Endothelial cell of umbilical vein (primary cell): ENCODE measurements around the gene OTUD1. TPM values are rescaled to one million over a fixed set of nuclear protein-coding genes. Genes with fewer than 3 reads are reported as not detected.

Experiments used
- BruUV-seq: library from RNA; stranded (reverse); fragments of 400-500 nt; replicated peaks from 2 replicates; lab custom pipeline; 2021; lab: Mats Ljungman, UMichigan
- CTCF ChIA-PET: fragments of 300-600, 350-600 bp; sonication (Branson Sonifier 250); formaldehyde crosslinking; loops from one replicate; lab custom pipeline; 2021; ENCODE audit warnings: antibody characterized with exemption, inconsistent platforms; lab: Charles Lee
- POLR2A ChIA-PET: fragments of 300-600, 350-600 bp; sonication (Branson Sonifier 250); formaldehyde crosslinking; loops from one replicate; lab custom pipeline; 2021; ENCODE audit warnings: antibody characterized with exemption, inconsistent platforms; lab: Charles Lee
- DNase-seq: peaks from one replicate; pipeline ENCODE4 v3.0.0-alpha.2; 2011; ENCODE audit warnings: low read depth, low spot score
- FAIRE-seq: peaks from 2 replicates; lab custom pipeline; 2011; peaks lifted over from hg19 to GRCh38; lab: Jason Lieb, UNC
- H2AFZ ChIP-seq: 2 replicates; pipeline ENCODE4 v1.6.0; 2012; ENCODE audit warnings: low read depth, low read length, control low read depth, inconsistent platforms
- H3K27ac ChIP-seq: 2 replicates; pipeline ENCODE4 v1.5.1; 2011; ENCODE audit warnings: low read depth, mild to moderate bottlenecking, control low read depth, low read length, moderate library complexity; ENCODE audit not compliant: insufficient read depth
- H3K27me3 ChIP-seq, 2 experiments: 2 replicates each; pipeline versions ENCODE4 v1.6.0 to v1.6.1; 2011; ENCODE audit warnings: low read length in 2 of 2, mixed read lengths in 1 of 2; ENCODE audit not compliant: control insufficient read depth in 2 of 2, insufficient read depth in 2 of 2
- H3K36me3 ChIP-seq, 2 experiments: 2 replicates in 1 of 2; 3 replicates in 1 of 2; pipeline ENCODE4 v1.5.1; 2011; ENCODE audit warnings: low read length in 2 of 2, mild to moderate bottlenecking in 1 of 2, moderate library complexity in 1 of 2; ENCODE audit not compliant: control insufficient read depth in 2 of 2, insufficient read depth in 2 of 2; ENCODE audit errors: extremely low read depth in 1 of 2
- H3K4me1 ChIP-seq: 3 replicates; pipeline ENCODE4 v1.5.1; 2011; ENCODE audit warnings: mild to moderate bottlenecking, low read length; ENCODE audit not compliant: control insufficient read depth, insufficient read depth; ENCODE audit errors: extremely low read depth
- H3K4me2 ChIP-seq: 2 replicates; pipeline ENCODE4 v1.6.1; 2011; ENCODE audit warnings: low read length, control low read depth, mixed read lengths; ENCODE audit not compliant: insufficient read depth
- H3K4me3 ChIP-seq, 3 experiments: fragments of 200-600 bp in 1 of 3; sonication (generic), shearing (Covaris generic) in 1 of 3; replicated peaks in 1 of 3; 2 replicates each; pipeline ENCODE4 v1.5.1; 2011 to 2016; ENCODE audit warnings: control low read depth in 3 of 3, low read length in 3 of 3, mild to moderate bottlenecking in 2 of 3, inconsistent platforms in 1 of 3, low read depth in 1 of 3, moderate library complexity in 1 of 3; ENCODE audit not compliant: insufficient read depth in 1 of 3
- H3K79me2 ChIP-seq: 2 replicates; pipeline ENCODE4 v1.6.0; 2012; ENCODE audit warnings: low read length, inconsistent platforms; ENCODE audit not compliant: control insufficient read depth, insufficient read depth
- H3K9ac ChIP-seq: replicated peaks from 2 replicates; pipeline ENCODE3; 2011; ENCODE audit warnings: low read length, control low read depth; ENCODE audit not compliant: insufficient read depth; ENCODE audit errors: extremely low read depth
- H3K9me1 ChIP-seq: replicated peaks from 3 replicates; pipeline ENCODE4 v1.6.0; 2011; ENCODE audit warnings: mild to moderate bottlenecking, low read length; ENCODE audit not compliant: control insufficient read depth, insufficient read depth; ENCODE audit errors: extremely low read depth
- H3K9me3 ChIP-seq: replicated peaks from 2 replicates; pipeline ENCODE4 v1.5.1; 2012; ENCODE audit warnings: low read length, inconsistent platforms; ENCODE audit not compliant: control insufficient read depth, insufficient read depth
- H4K20me1 ChIP-seq: replicated peaks from 2 replicates; pipeline ENCODE3; 2011; ENCODE audit warnings: mild to moderate bottlenecking, low read length; ENCODE audit not compliant: control insufficient read depth, insufficient read depth; ENCODE audit errors: extremely low read depth
- CTCF ChIP-seq, 2 donors: IDR thresholded peaks; 1 replicate in 1 of 2; 2 replicates in 1 of 2; pipeline ENCODE4 v1.5.1; 2011; ENCODE audit warnings: low read length in 2 of 2, mild to moderate bottlenecking in 2 of 2, moderate library complexity in 2 of 2, control low read depth in 1 of 2, inconsistent platforms in 1 of 2, low read depth in 1 of 2; ENCODE audit not compliant: insufficient read depth in 1 of 2; ENCODE audit errors: extremely low read depth in 1 of 2
- EZH2 ChIP-seq: IDR thresholded peaks from 2 replicates; pipeline ENCODE4 v1.6.1; 2012; ENCODE audit warnings: borderline replicate concordance, low read depth, mild to moderate bottlenecking, moderate library complexity, low read length, inconsistent platforms; ENCODE audit not compliant: severe bottlenecking
- FOS ChIP-seq: IDR thresholded peaks from 2 replicates; pipeline ENCODE4 v1.6.1; 2011; ENCODE audit warnings: mild to moderate bottlenecking, low read length, moderate library complexity, borderline replicate concordance; ENCODE audit not compliant: insufficient read depth
- GATA2 ChIP-seq: IDR thresholded peaks from 2 replicates; pipeline ENCODE4 v1.7.0; 2011; ENCODE audit warnings: low read depth, mild to moderate bottlenecking, moderate library complexity, mixed read lengths, low read length; ENCODE audit not compliant: insufficient read length, insufficient read depth
- JUN ChIP-seq: IDR thresholded peaks from 2 replicates; pipeline ENCODE4 v1.6.1; 2011; ENCODE audit warnings: borderline replicate concordance, low read depth; ENCODE audit not compliant: insufficient read length, insufficient read depth
- MAX ChIP-seq: IDR thresholded peaks from 2 replicates; pipeline ENCODE4 v1.6.1; 2011; ENCODE audit not compliant: insufficient read depth, insufficient read length
- MYC ChIP-seq: IDR thresholded peaks from one replicate; pipeline ENCODE4 v1.6.1; 2011; ENCODE audit warnings: mild to moderate bottlenecking, low read depth, low read length
- POLR2A ChIP-seq: IDR thresholded peaks from 2 replicates; pipeline ENCODE4 v1.6.1; 2012; ENCODE audit warnings: low read depth, mild to moderate bottlenecking, control low read depth, low read length
- POLR2AphosphoS5 ChIP-seq: IDR thresholded peaks from 2 replicates; pipeline ENCODE4 v1.6.1; 2012; ENCODE audit warnings: low read depth, mild to moderate bottlenecking, control low read depth, low read length, moderate library complexity; ENCODE audit not compliant: insufficient read depth
- dilution Hi-C: fragments of 300-500 bp; cut with MboI; formaldehyde crosslinking; loops from one replicate; pipeline ENCODE4 v1.15.0; 2019; ENCODE audit warnings: low sequenced_read_pairs; ENCODE audit not compliant: extremely low pct_ligation_motif_present
- intact Hi-C: fragments of 100-400 bp; cut with micrococcal nuclease; formaldehyde crosslinking; loops from one replicate; pipeline ENCODE4 v1.10.0; 2022
- polyA plus RNA-seq, 4 experiments: library from polyadenylated mRNA; depleted of rRNA in 3 of 4; stranded (reverse) in 3 of 4; unstranded in 1 of 4; fragments of >200 nt; gene quantifications; 2 replicates each; pipeline versions ENCODE4 v1.2.1 to v1.2.3, GENCODE V29; 2011 to 2012; ENCODE audit warnings: missing spikeins in 1 of 4
- total RNA-seq: library from RNA; stranded (reverse); gene quantifications from 2 replicates; pipeline ENCODE4 v1.2.3, GENCODE V29; 2021

Gene OTUD1
- total and polyA plus RNA-seq, 2 donors (not counting 3 experiments of a cell fraction or from before 2014, with no cell fraction given), result 2.2 to 4.8 TPM

- no peaks in the 10 kb centered on the region for H3K79me2 ChIP-seq
- H3K4me1 ChIP-seq, result no peaks in the 10 kb centered on the region
- intact Hi-C loops (no loop called here), dilution Hi-C loops (no loop called here)
- no peaks in the 10 kb centered on the region for H3K27me3 ChIP-seq
- H3K9me1 ChIP-seq, result no peaks in the 10 kb centered on the region
- no TSS peak for BruUV-seq
- TF ChIP-seq POLR2A, result no peak
- TF ChIP-seq EZH2, result no peak
- TF ChIP-seq MYC, result no peak
- TF ChIP-seq FOS, result no peak
- TF ChIP-seq MAX, result no peak
- TF ChIP-seq CTCF (IDR thresholded peaks at IDR 0.05; ENCODE audit: extremely low read depth in 1 of 2, insufficient read depth in 1 of 2, low read depth in 1 of 2, low read length in 2 of 2), result no peak
- TF ChIP-seq POLR2AphosphoS5, result no peak
- TF ChIP-seq GATA2, result no peak
- TF ChIP-seq JUN, result no peak
- CTCF ChIA-PET, result no interaction called here
- H3K36me3 ChIP-seq, result no peaks in the 10 kb centered on the region
- no peak overlapping the region for H3K4me2 ChIP-seq
- POLR2A ChIA-PET, result no interaction called here
- DNase-seq (no peak), FAIRE-seq (no peak)
- H3K9me3 ChIP-seq, result no peaks in the 10 kb centered on the region
- no peaks in the 10 kb centered on the region for H4K20me1 ChIP-seq
- no peak overlapping the region for H3K4me3 ChIP-seq
- H2AFZ ChIP-seq, result no peak overlapping the region
- no peak overlapping the region for H3K27ac ChIP-seq
- no peak overlapping the region for H3K9ac ChIP-seq
These were observed 48.1 kb upstream of the OTUD1 start for GRCh38 chr10:23390809-23391208.
